ENCODE results near the gene ANTXRL.
"Not testable (repeated sequence)": the region's sequence is repeated elsewhere in the genome, so short reads cannot be mapped to it uniquely, and the experiment has no call there.

The ANTXRL gene

GRCh38 chr10:46308113-46308415 lies 21.3 kb downstream of the ANTXRL start:
- no peak for DNase-seq (ENCODE audit: low spot score)

GRCh38 chr10:46308666-46309450 lies 22.1 kb downstream of the ANTXRL start:
- no peak for DNase-seq (ENCODE audit: low spot score)

GRCh38 chr10:46309511-46310142 lies 22.8 kb downstream of the ANTXRL start:
- DNase-seq (ENCODE audit: low spot score): no peak

- no peak for DNase-seq (ENCODE audit: low spot score)
Measured at GRCh38 chr10:46310143-46310514, 23.3 kb downstream of the ANTXRL start.

- no peak for DNase-seq (ENCODE audit: low spot score)
Measured at GRCh38 chr10:46310851-46311250, 24.1 kb downstream of the ANTXRL start.

- DNase-seq (ENCODE audit: low spot score): no peak
Measured at GRCh38 chr10:46311501-46311951, 24.7 kb downstream of the ANTXRL start.

- not testable (repeated sequence) for DNase-seq (ENCODE audit: low spot score)
Measured at GRCh38 chr10:46311961-46312431, 25.2 kb downstream of the ANTXRL start.

GRCh38 chr10:46312953-46313352 lies 26.2 kb downstream of the ANTXRL start:
- no peak for DNase-seq (ENCODE audit: low spot score)

- DNase-seq (ENCODE audit: low spot score): no peak
Measured at GRCh38 chr10:46314071-46314470, 27.3 kb downstream of the ANTXRL start.

- not testable (repeated sequence) for DNase-seq (ENCODE audit: low spot score)
Measured at GRCh38 chr10:46315071-46315860, 28.5 kb downstream of the ANTXRL start.

- no peak for DNase-seq (ENCODE audit: low spot score)
Measured at GRCh38 chr10:46317370-46317769, 30.6 kb downstream of the ANTXRL start.

- DNase-seq (ENCODE audit: low spot score): no peak
Measured at GRCh38 chr10:46317889-46318288, 31.1 kb downstream of the ANTXRL start.

- no peak for DNase-seq (ENCODE audit: low spot score)
Measured at GRCh38 chr10:46318799-46319198, 32.0 kb downstream of the ANTXRL start.

- DNase-seq (ENCODE audit: low spot score): no peak
Measured at GRCh38 chr10:46319389-46319788, 32.6 kb downstream of the ANTXRL start.

GRCh38 chr10:46321770-46322169 lies 35.0 kb downstream of the ANTXRL start:
- no peak for DNase-seq (ENCODE audit: low spot score)

GRCh38 chr10:46323176-46323575 lies 36.4 kb downstream of the ANTXRL start:
- DNase-seq (ENCODE audit: low spot score): no peak

- DNase-seq (ENCODE audit: low spot score): no peak
Measured at GRCh38 chr10:46325021-46325420, 38.2 kb downstream of the ANTXRL start.

- DNase-seq (ENCODE audit: low spot score): no peak
Measured at GRCh38 chr10:46326066-46326465, 39.3 kb downstream of the ANTXRL start.

- DNase-seq (ENCODE audit: low spot score): no peak
Measured at GRCh38 chr10:46326971-46327370, 40.2 kb downstream of the ANTXRL start.

- no peak for DNase-seq (ENCODE audit: low spot score)
Measured at GRCh38 chr10:46327685-46328084, 40.9 kb downstream of the ANTXRL start.

GRCh38 chr10:46328853-46329689 lies 42.3 kb downstream of the ANTXRL start:
- DNase-seq (ENCODE audit: low spot score): peak; percentile 51

GRCh38 chr10:46329690-46330016 lies 42.9 kb downstream of the ANTXRL start:
- no peak for DNase-seq (ENCODE audit: low spot score)

Data from COLO829 (cell line).